ENCODE results near the gene P2RX7.

GRCh38 chr12:121135320-121135719, 2.6 kb downstream of the P2RX7 start:
- TF ChIP-seq GATA2 (CRISPR knock-in tag; IDR thresholded peaks at IDR 0.05), result no peak
- no peak for TF ChIP-seq REST (IDR thresholded peaks at IDR 0.05; ENCODE audit: low read depth, low read length)
- no peak for TF ChIP-seq CTCF (IDR thresholded peaks at IDR 0.05)
- TF ChIP-seq EP300 (IDR thresholded peaks at IDR 0.05; ENCODE audit: borderline replicate concordance in 1 of 2, low read depth in 1 of 2, low read length in 1 of 2), result no peak
- no peak for TF ChIP-seq TAF1 (IDR thresholded peaks at IDR 0.05; ENCODE audit: borderline replicate concordance, low read depth, low read length)
- no peak for TF ChIP-seq IRF3 (IDR thresholded peaks at IDR 0.05; ENCODE audit: low read depth, low read length)
